Esophagus squamous epithelium (tissue), 4 donors: ENCODE data around the gene RAB39B.

Source experiments
- CTCF ChIP-seq, 6 experiments: fragments of 450-650 bp in 4 of 6; fragments of 200-600 bp in 2 of 6; sonication (generic) in 2 of 6; IDR thresholded peaks; one replicate each; pipeline ENCODE4 v1.5.1; 2016 to 2019; ENCODE audit warnings: antibody characterized with exemption in 6 of 6, mild to moderate bottlenecking in 4 of 6, moderate library complexity in 4 of 6
- POLR2A ChIP-seq, 4 donors: fragments of 450-650 bp; IDR thresholded peaks; one replicate each; pipeline ENCODE4 v1.6.1; 2017; ENCODE audit warnings: antibody characterized with exemption in 4 of 4, mild to moderate bottlenecking in 4 of 4, moderate library complexity in 3 of 4

- TF ChIP-seq CTCF (IDR thresholded peaks at IDR 0.05) (no peak), POLR2A (IDR thresholded peaks at IDR 0.05) (no peak)
Observed at GRCh38 chrX:155270969-155271368, 6.7 kb upstream of the RAB39B start.
